HG03521 (cell line): ENCODE measurements around the gene SEMA3G.

ENCODE experiments used
- ATAC-seq: cut with Tn5 transposase; IDR thresholded peaks from one replicate; pipeline ENCODE4 v1.9.1; 2021; ENCODE audit warnings: mild to moderate bottlenecking, moderate library complexity; ENCODE audit not compliant: unreplicated experiment

Gene SEMA3G

GRCh38 chr3:52396907-52397591 lies 47.9 kb downstream of the SEMA3G start:
- no peak for ATAC-seq

- ATAC-seq: no peak
Observed at GRCh38 chr3:52396011-52396906, 48.6 kb downstream of the SEMA3G start.

GRCh38 chr3:52395503-52395865 lies 49.4 kb downstream of the SEMA3G start:
- no peak for ATAC-seq

- no peak for ATAC-seq
Observed at GRCh38 chr3:52394751-52395502, 50.0 kb downstream of the SEMA3G start.

- ATAC-seq: no peak
Observed at GRCh38 chr3:52393959-52394670, 50.8 kb downstream of the SEMA3G start.

- ATAC-seq: no peak
Observed at GRCh38 chr3:52393131-52393807, 51.6 kb downstream of the SEMA3G start.

- no peak for ATAC-seq
Observed at GRCh38 chr3:52392216-52392930, 52.5 kb downstream of the SEMA3G start.

- ATAC-seq: no peak
Observed at GRCh38 chr3:52391096-52391495, 53.8 kb downstream of the SEMA3G start.

GRCh38 chr3:52388933-52389332 lies 56.0 kb downstream of the SEMA3G start:
- ATAC-seq: no peak

GRCh38 chr3:52388348-52388821 lies 56.5 kb downstream of the SEMA3G start:
- no peak for ATAC-seq

GRCh38 chr3:52387481-52387880 lies 57.4 kb downstream of the SEMA3G start:
- no peak for ATAC-seq

GRCh38 chr3:52385157-52385556 lies 59.7 kb downstream of the SEMA3G start:
- ATAC-seq: no peak

GRCh38 chr3:52384019-52384761 lies 60.7 kb downstream of the SEMA3G start:
- ATAC-seq: no peak

GRCh38 chr3:52383446-52383845 lies 61.5 kb downstream of the SEMA3G start:
- no peak for ATAC-seq
